ENCODE measurements around the gene DMAC2L. TPM values are rescaled to one million over a fixed set of nuclear protein-coding genes. Genes with fewer than 3 reads are reported as not detected.

DMAC2L gene
- total RNA-seq, 1 experiment from 2014 or later, result 8.9 TPM

- no peaks in the 10 kb centered on the region for H3K27me3 ChIP-seq (ENCODE audit: insufficient read depth, low read length)
- H3K79me2 ChIP-seq (ENCODE audit: insufficient read depth, low read length), result no peaks in the 10 kb centered on the region
- H2AFZ ChIP-seq (ENCODE audit: low read depth, low read length, poor library complexity, severe bottlenecking), result no peak overlapping the region
- POLR2A ChIA-PET, result no interaction called here
- intact Hi-C loops (cut with micrococcal nuclease), result no loop called here
- ATAC-seq, result no peak
- H3K27ac ChIP-seq (ENCODE audit: low read depth, low read length), result no peak overlapping the region
- H3K4me3 ChIP-seq (replicated peaks in 1 of 2; ENCODE audit: low read depth in 1 of 2, low read length in 2 of 2), result no peak overlapping the region
- H3K9ac ChIP-seq (ENCODE audit: low read length), result no peak overlapping the region
- RAD21 ChIA-PET (ENCODE audit: low non-redundant PET in 1 of 2, low total read pairs in 2 of 2, uncharacterized antibody in 2 of 2, unreplicated experiment in 2 of 2), result no interaction called here
- BruUV-seq (replicated peaks), result no TSS peak
- H4K20me1 ChIP-seq (ENCODE audit: insufficient read depth), result no peaks in the 10 kb centered on the region
- H3K4me2 ChIP-seq (ENCODE audit: low read length), result no peak overlapping the region
- DNase-seq (ENCODE audit: low read depth, low spot score), result no peak
- TF ChIP-seq REST (IDR thresholded peaks at IDR 0.05; ENCODE audit: low read depth) (no peak), ZNF274 (IDR thresholded peaks at IDR 0.05; ENCODE audit: low read depth, low read length) (no peak), CBX3 (IDR thresholded peaks at IDR 0.05; ENCODE audit: low read depth) (no peak), MAX (IDR thresholded peaks at IDR 0.05) (no peak), RAD21 (IDR thresholded peaks at IDR 0.05; ENCODE audit: low read depth) (no peak), ELF1 (IDR thresholded peaks at IDR 0.05; ENCODE audit: borderline replicate concordance, low read depth) (no peak), SRF (IDR thresholded peaks at IDR 0.05; ENCODE audit: low read depth) (no peak), JUND (IDR thresholded peaks at IDR 0.05) (no peak), YY1 (IDR thresholded peaks at IDR 0.05; ENCODE audit: extremely low read depth, insufficient replicate concordance, low read depth, low read length) (no peak), EZH2phosphoT487 (IDR thresholded peaks at IDR 0.05; ENCODE audit: borderline replicate concordance) (no peak), SP1 (IDR thresholded peaks at IDR 0.05; ENCODE audit: low read depth) (no peak)
- H3K9me2 ChIP-seq (ENCODE audit: insufficient read depth), result no peaks in the 10 kb centered on the region
- no peaks in the 10 kb centered on the region for H3K36me3 ChIP-seq (ENCODE audit: control insufficient read depth in 1 of 2, insufficient read depth in 2 of 2, low read length in 2 of 2)
- H3K4me1 ChIP-seq (ENCODE audit: control insufficient read depth in 1 of 2, insufficient read depth in 2 of 2, low read length in 2 of 2), result no peaks in the 10 kb centered on the region
- no peaks in the 10 kb centered on the region for H3K9me3 ChIP-seq (ENCODE audit: control insufficient read depth in 1 of 2, insufficient read depth in 1 of 2, low read depth in 1 of 2, low read length in 2 of 2)
- CTCF ChIA-PET, result no interaction called here
These were observed 41.0 kb downstream of the DMAC2L start for GRCh38 chr14:50353126-50353525.
